Duodenal mucosa (tissue), 2 donors: ENCODE data around the gene CAMK1D.
"Not testable (repeated sequence)": the region's sequence is repeated elsewhere in the genome, so short reads cannot be mapped to it uniquely, and the experiment has no call there.

Experiments used
- H3K27ac ChIP-seq: one replicate; pipeline ENCODE4 v1.7.0; 2013; ENCODE audit warnings: low read depth, low read length
- H3K27me3 ChIP-seq, 2 donors: one replicate each; pipeline ENCODE4 v1.7.0; 2013; ENCODE audit warnings: low read length in 2 of 2, control low read depth in 1 of 2; ENCODE audit not compliant: insufficient read depth in 2 of 2, control insufficient read depth in 1 of 2
- H3K36me3 ChIP-seq, 2 donors: one replicate each; pipeline ENCODE4 v1.7.0; 2013; ENCODE audit warnings: low read length in 2 of 2, control low read depth in 1 of 2; ENCODE audit not compliant: insufficient read depth in 2 of 2, control insufficient read depth in 1 of 2
- H3K4me1 ChIP-seq, 2 donors: one replicate each; pipeline ENCODE4 v1.7.0; 2013; ENCODE audit warnings: low read length in 2 of 2, control low read depth in 1 of 2; ENCODE audit not compliant: insufficient read depth in 2 of 2, control insufficient read depth in 1 of 2
- H3K4me3 ChIP-seq, 2 donors: one replicate each; pipeline ENCODE4 v1.7.0; 2013; ENCODE audit warnings: low read length in 2 of 2, low read depth in 1 of 2
- H3K9ac ChIP-seq, 2 donors: one replicate each; pipeline ENCODE4 v1.7.0; 2013; ENCODE audit warnings: low read length in 2 of 2, low read depth in 1 of 2
- H3K9me3 ChIP-seq, 2 donors: one replicate each; pipeline ENCODE4 v1.7.0; 2013; ENCODE audit warnings: low read length in 2 of 2, control low read depth in 1 of 2; ENCODE audit not compliant: control insufficient read depth in 1 of 2

CAMK1D gene

GRCh38 chr10:12542133-12542670 lies 192.9 kb downstream of the CAMK1D start:
- Histone ChIP-seq H3K9ac (no peak overlapping the region), H3K4me1 (no peaks in the 10 kb centered on the region), H3K4me3 (no peak overlapping the region), H3K36me3 (no peaks in the 10 kb centered on the region), H3K9me3 (no peaks in the 10 kb centered on the region), H3K27ac (no peak overlapping the region), H3K27me3 (no peaks in the 10 kb centered on the region)

GRCh38 chr10:12543589-12543988 lies 194.2 kb downstream of the CAMK1D start:
- no peaks in the 10 kb centered on the region for H3K27me3 ChIP-seq
- no peaks in the 10 kb centered on the region for H3K9me3 ChIP-seq
- no peak overlapping the region for H3K27ac ChIP-seq
- no peak overlapping the region for H3K9ac ChIP-seq
- H3K4me1 ChIP-seq = no peaks in the 10 kb centered on the region
- no peak overlapping the region for H3K4me3 ChIP-seq
- H3K36me3 ChIP-seq = no peaks in the 10 kb centered on the region

GRCh38 chr10:12546160-12546802 lies 196.9 kb downstream of the CAMK1D start:
- H3K27me3 ChIP-seq, H3K27ac ChIP-seq, H3K9me3 ChIP-seq, H3K4me3 ChIP-seq, H3K4me1 ChIP-seq, H3K36me3 ChIP-seq, H3K9ac ChIP-seq: not testable (repeated sequence)

- no peak overlapping the region for H3K4me3 ChIP-seq
- H3K4me1 ChIP-seq = no peaks in the 10 kb centered on the region
- no peaks in the 10 kb centered on the region for H3K27me3 ChIP-seq
- H3K9me3 ChIP-seq = no peaks in the 10 kb centered on the region
- H3K36me3 ChIP-seq = no peaks in the 10 kb centered on the region
- H3K9ac ChIP-seq = no peak overlapping the region
- H3K27ac ChIP-seq = no peak overlapping the region
Observed at GRCh38 chr10:12547301-12547771, 198.0 kb downstream of the CAMK1D start.

GRCh38 chr10:12549297-12549696 lies 199.9 kb downstream of the CAMK1D start:
- Histone ChIP-seq H3K27ac (no peak overlapping the region), H3K27me3 (no peaks in the 10 kb centered on the region), H3K9me3 (no peaks in the 10 kb centered on the region), H3K9ac (no peak overlapping the region), H3K4me1 (no peaks in the 10 kb centered on the region), H3K36me3 (peaks cover 0 to 7% of the 10 kb centered on the region in 2 donors), H3K4me3 (no peak overlapping the region)

GRCh38 chr10:12550994-12551393 lies 201.6 kb downstream of the CAMK1D start:
- no peak overlapping the region for H3K4me3 ChIP-seq
- H3K9me3 ChIP-seq = no peaks in the 10 kb centered on the region
- H3K9ac ChIP-seq = no peak overlapping the region
- H3K27me3 ChIP-seq = no peaks in the 10 kb centered on the region
- H3K36me3 ChIP-seq = peaks cover 0 to 7% of the 10 kb centered on the region in 2 donors
- H3K27ac ChIP-seq = no peak overlapping the region
- no peaks in the 10 kb centered on the region for H3K4me1 ChIP-seq

GRCh38 chr10:12556039-12556438 lies 206.7 kb downstream of the CAMK1D start:
- no peaks in the 10 kb centered on the region for H3K4me1 ChIP-seq
- H3K4me3 ChIP-seq = no peak overlapping the region
- no peak overlapping the region for H3K27ac ChIP-seq
- no peaks in the 10 kb centered on the region for H3K27me3 ChIP-seq
- H3K36me3 ChIP-seq = peaks cover 0 to 7% of the 10 kb centered on the region in 2 donors
- H3K9me3 ChIP-seq = no peaks in the 10 kb centered on the region
- no peak overlapping the region for H3K9ac ChIP-seq

- Histone ChIP-seq H3K27ac (no peak overlapping the region), H3K9ac (no peak overlapping the region)
Observed at GRCh38 chr10:12559578-12560178, 210.3 kb downstream of the CAMK1D start.

GRCh38 chr10:12561307-12561706 lies 212.0 kb downstream of the CAMK1D start:
- Histone ChIP-seq H3K4me1 (no peaks in the 10 kb centered on the region), H3K36me3 (no peaks in the 10 kb centered on the region), H3K27me3 (no peaks in the 10 kb centered on the region), H3K9ac (no peak overlapping the region), H3K4me3 (no peak overlapping the region), H3K27ac (no peak overlapping the region), H3K9me3 (no peaks in the 10 kb centered on the region)

More at GRCh38 chr10:12559578-12560178, 210.3 kb downstream of the CAMK1D start:
- Histone ChIP-seq H3K4me3 (no peak overlapping the region), H3K4me1 (no peaks in the 10 kb centered on the region), H3K9me3 (no peaks in the 10 kb centered on the region), H3K27me3 (no peaks in the 10 kb centered on the region), H3K36me3 (no peaks in the 10 kb centered on the region)

GRCh38 chr10:12561720-12562119 lies 212.4 kb downstream of the CAMK1D start:
- no peaks in the 10 kb centered on the region for H3K36me3 ChIP-seq
- H3K27ac ChIP-seq = no peak overlapping the region
- no peak overlapping the region for H3K9ac ChIP-seq
- no peaks in the 10 kb centered on the region for H3K27me3 ChIP-seq
- no peaks in the 10 kb centered on the region for H3K4me1 ChIP-seq
- H3K4me3 ChIP-seq = no peak overlapping the region
- no peaks in the 10 kb centered on the region for H3K9me3 ChIP-seq
